ENCODE data around the gene EYA2.
"Not testable (repeated sequence)": the region's sequence is repeated elsewhere in the genome, so short reads cannot be mapped to it uniquely, and the experiment has no call there.

GRCh38 chr20:46879963-46880362 is 14.7 kb upstream of the EYA2 start:
- not testable (repeated sequence) for TF ChIP-seq CTCF, POLR2A, EP300 (IDR thresholded peaks at IDR 0.05)

Data from sigmoid colon (tissue), 4 donors.